SU-DHL-6 (cell line): ENCODE measurements around the gene CANT1.

ENCODE experiments used
- H2AFZ ChIP-seq: fragments of 200-600 bp; sonication (generic); 2 replicates; pipeline ENCODE4 v1.6.1; 2014; ENCODE audit warnings: low read depth, mild to moderate bottlenecking, moderate library complexity, mixed read lengths, antibody characterized with exemption, low read length; ENCODE audit not compliant: severe bottlenecking
- H3F3A ChIP-seq: fragments of 200-600 bp; shearing (Covaris generic); 2 replicates; pipeline ENCODE4 v1.6.0; 2016; ENCODE audit warnings: antibody characterized with exemption, mild to moderate bottlenecking; ENCODE audit not compliant: insufficient read depth
- H3K27ac ChIP-seq: fragments of 200-600 bp; sonication (generic); 2 replicates; pipeline ENCODE4 v1.5.1; 2016; ENCODE audit warnings: low read depth, mild to moderate bottlenecking, low read length, moderate library complexity, mixed read lengths
- H3K27me3 ChIP-seq: fragments of 200-600 bp; sonication (generic), shearing (Covaris generic); 2 replicates; pipeline ENCODE4 v1.6.0; 2014; ENCODE audit warnings: mild to moderate bottlenecking, low read length
- H3K36me3 ChIP-seq: fragments of 200-600 bp; sonication (generic); 2 replicates; pipeline ENCODE4 v1.6.1; 2014; ENCODE audit warnings: mild to moderate bottlenecking, low read length, mixed read lengths
- H3K4me2 ChIP-seq: fragments of 300-600, 200-600 bp; shearing (Covaris generic), sonication (generic); 2 replicates; pipeline ENCODE4 v1.6.0; 2014; ENCODE audit warnings: low read length, low read depth, mild to moderate bottlenecking; ENCODE audit not compliant: poor library complexity, severe bottlenecking
- H3K4me3 ChIP-seq: fragments of 200-600 bp; sonication (generic); 2 replicates; pipeline ENCODE4 v1.5.1; 2014; ENCODE audit warnings: antibody characterized with exemption, low read length, mild to moderate bottlenecking, mixed read lengths; ENCODE audit not compliant: insufficient read depth, poor library complexity, severe bottlenecking
- H3K79me2 ChIP-seq: fragments of 200-600 bp; sonication (generic); 2 replicates; pipeline ENCODE4 v1.6.1; 2014; ENCODE audit warnings: mild to moderate bottlenecking, low read length, moderate library complexity; ENCODE audit not compliant: insufficient read depth
- H3K9ac ChIP-seq: fragments of 200-600 bp; sonication (generic); 2 replicates; pipeline ENCODE4 v1.7.0; 2014; ENCODE audit warnings: mild to moderate bottlenecking, low read length
- H3K9me2 ChIP-seq: fragments of 200-600 bp; sonication (generic); replicated peaks from 2 replicates; pipeline ENCODE4 v1.6.1; 2014; ENCODE audit warnings: low read length; ENCODE audit not compliant: insufficient read depth
- H3K9me3 ChIP-seq: fragments of 200-600 bp; sonication (generic); 2 replicates; pipeline ENCODE4 v1.6.1; 2014; ENCODE audit warnings: low read length, mixed read lengths; ENCODE audit not compliant: insufficient read depth
- H4K20me1 ChIP-seq: fragments of 200-600 bp; sonication (generic); 2 replicates; pipeline ENCODE4 v1.6.1; 2014; ENCODE audit warnings: low read depth, mild to moderate bottlenecking, antibody characterized with exemption, low read length, moderate library complexity, mixed read lengths
- EZH2phosphoT487 ChIP-seq: fragments of 200-600 bp; sonication (generic), shearing (Covaris generic); conservative IDR thresholded peaks from 2 replicates; pipeline ENCODE4 v1.6.1; 2018; ENCODE audit warnings: mild to moderate bottlenecking, antibody characterized with exemption, low read length, moderate library complexity, mixed read lengths
- TF ChIP-seq, protein P1 (sequence below): fragments of 200-600 bp; sonication (generic); IDR thresholded peaks from one replicate; pipeline ENCODE4 v1.5.1; 2017; ENCODE audit warnings: antibody characterized with exemption, mild to moderate bottlenecking, low read length, moderate library complexity; ENCODE audit not compliant: insufficient read depth, poor library complexity, severe bottlenecking

The CANT1 gene

DNA sequence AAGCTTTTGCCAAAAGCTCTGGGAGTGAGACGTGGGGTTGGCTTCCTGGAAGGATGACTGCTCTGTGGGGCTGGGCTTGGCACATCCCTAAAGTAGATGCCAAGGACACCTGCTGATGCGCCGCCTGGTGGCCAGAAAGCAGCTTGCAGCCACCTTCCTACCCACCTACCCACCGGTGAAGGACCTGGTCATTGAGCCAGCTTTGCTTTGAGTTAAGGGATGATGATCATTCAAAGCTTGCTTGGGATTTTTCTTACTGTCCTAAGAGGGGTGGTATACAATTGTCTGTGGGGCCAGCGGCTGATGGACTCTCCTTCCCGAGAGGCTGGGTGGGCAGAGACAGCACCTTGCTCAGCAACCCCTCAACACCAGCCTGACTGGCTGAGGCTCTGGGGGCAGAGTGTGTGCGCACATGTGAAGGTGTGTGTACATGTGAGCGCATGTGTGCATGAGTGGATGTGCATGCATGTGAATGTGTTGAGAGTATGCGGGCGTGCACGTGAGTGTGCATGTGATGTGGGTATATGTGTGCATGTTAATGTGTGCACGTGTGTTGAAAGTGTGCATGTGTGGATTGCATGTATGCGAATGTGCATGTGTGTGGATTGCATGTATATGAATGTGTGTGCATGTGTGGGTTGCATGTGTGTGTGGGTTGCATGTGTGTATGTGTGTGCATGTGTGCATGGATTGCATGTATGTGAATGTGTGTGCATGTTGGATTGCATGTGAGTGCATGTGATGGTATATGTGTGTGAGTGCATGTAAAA is 33.0 kb upstream of the CANT1 start:
- no peaks in the 10 kb centered on the region for H3F3A ChIP-seq
- H3K9me3 ChIP-seq: no peaks in the 10 kb centered on the region
- no peak overlapping the region for H3K4me2 ChIP-seq
- no peaks in the 10 kb centered on the region for H3K27me3 ChIP-seq
- no peak overlapping the region for H3K9ac ChIP-seq
- H3K4me3 ChIP-seq: no peak overlapping the region
- H4K20me1 ChIP-seq: no peaks in the 10 kb centered on the region
- no peak overlapping the region for H3K27ac ChIP-seq
- H3K79me2 ChIP-seq: no peaks in the 10 kb centered on the region
- TF ChIP-seq, protein P1, sequence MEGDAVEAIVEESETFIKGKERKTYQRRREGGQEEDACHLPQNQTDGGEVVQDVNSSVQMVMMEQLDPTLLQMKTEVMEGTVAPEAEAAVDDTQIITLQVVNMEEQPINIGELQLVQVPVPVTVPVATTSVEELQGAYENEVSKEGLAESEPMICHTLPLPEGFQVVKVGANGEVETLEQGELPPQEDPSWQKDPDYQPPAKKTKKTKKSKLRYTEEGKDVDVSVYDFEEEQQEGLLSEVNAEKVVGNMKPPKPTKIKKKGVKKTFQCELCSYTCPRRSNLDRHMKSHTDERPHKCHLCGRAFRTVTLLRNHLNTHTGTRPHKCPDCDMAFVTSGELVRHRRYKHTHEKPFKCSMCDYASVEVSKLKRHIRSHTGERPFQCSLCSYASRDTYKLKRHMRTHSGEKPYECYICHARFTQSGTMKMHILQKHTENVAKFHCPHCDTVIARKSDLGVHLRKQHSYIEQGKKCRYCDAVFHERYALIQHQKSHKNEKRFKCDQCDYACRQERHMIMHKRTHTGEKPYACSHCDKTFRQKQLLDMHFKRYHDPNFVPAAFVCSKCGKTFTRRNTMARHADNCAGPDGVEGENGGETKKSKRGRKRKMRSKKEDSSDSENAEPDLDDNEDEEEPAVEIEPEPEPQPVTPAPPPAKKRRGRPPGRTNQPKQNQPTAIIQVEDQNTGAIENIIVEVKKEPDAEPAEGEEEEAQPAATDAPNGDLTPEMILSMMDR: peak; percentile 25
- no peak for TF ChIP-seq EZH2phosphoT487
- H3K9me2 ChIP-seq: no peaks in the 10 kb centered on the region
- H2AFZ ChIP-seq: no peak overlapping the region
- H3K36me3 ChIP-seq: no peaks in the 10 kb centered on the region

DNA sequence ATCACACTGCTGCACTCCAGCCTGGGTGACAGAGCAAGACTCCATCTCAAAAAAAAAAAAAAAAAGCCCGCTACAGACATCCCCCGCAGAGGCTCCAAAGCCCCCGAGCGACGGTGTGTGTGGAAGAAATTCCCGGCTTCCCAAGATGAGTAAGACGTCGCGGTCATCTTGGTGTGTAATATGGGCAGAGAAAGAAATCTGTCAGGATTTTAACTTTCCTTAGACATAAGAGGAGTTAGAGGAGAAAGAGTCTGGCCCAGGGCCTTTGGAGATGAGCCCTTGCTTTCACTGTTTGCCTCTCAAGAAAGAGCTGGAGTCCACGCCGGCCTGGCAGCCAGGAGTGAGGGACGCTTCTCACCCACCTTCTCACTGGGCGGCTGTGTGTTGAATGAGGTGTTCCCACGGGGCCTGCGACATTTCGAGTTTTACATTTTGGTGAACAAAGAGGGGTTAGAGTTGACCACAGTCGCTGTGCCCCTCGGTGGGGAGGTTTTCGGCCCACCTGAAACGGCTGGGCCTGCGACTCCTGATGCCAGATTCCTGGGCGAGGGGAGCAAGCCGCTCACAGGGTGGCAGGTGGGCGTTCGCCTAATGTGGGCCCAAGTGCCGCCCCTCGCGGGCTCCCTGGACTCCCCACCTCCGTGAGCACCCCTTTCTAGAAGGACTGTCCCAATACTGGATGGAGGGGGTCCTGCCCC is 32.3 kb upstream of the CANT1 start:
- Histone ChIP-seq H3K9me2 (no peaks in the 10 kb centered on the region), H3K27me3 (no peaks in the 10 kb centered on the region)

DNA sequence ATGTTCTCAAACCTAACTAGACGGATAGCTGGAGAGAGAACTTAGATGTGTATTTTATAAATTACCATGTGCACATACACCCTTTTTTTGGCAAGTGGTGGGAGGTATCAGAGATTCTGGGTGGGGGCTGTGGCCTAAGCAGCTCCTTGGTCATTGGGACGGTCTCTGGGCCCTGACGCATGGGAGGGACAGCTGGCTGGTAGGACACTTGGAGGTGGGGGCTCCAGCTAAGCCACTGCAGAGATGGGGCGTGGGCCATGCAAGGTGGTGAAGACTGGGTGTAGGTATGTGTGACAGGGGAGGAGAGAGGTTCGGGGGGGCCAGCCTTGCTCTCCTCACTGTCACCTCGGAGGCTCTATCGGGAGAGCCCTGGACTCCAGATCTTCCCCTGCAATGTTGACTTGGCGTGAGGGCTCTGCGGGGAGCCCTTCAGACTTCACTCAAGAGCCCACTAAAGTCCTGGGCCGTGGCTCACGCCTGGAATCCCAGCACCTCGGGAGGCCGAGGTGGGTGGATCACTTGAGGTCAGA is 31.5 kb upstream of the CANT1 start:
- H3K27me3 ChIP-seq: no peaks in the 10 kb centered on the region
- H2AFZ ChIP-seq: no peak overlapping the region
- no peaks in the 10 kb centered on the region for H3K79me2 ChIP-seq
- TF ChIP-seq, protein P1: no peak
- no peak for TF ChIP-seq EZH2phosphoT487
- H3K9me2 ChIP-seq: no peaks in the 10 kb centered on the region
- H3K36me3 ChIP-seq: no peaks in the 10 kb centered on the region
- no peak overlapping the region for H3K4me3 ChIP-seq
- no peak overlapping the region for H3K27ac ChIP-seq
- H3K4me2 ChIP-seq: no peak overlapping the region
- no peaks in the 10 kb centered on the region for H4K20me1 ChIP-seq
- H3K9me3 ChIP-seq: no peaks in the 10 kb centered on the region
- H3F3A ChIP-seq: no peaks in the 10 kb centered on the region
- no peak overlapping the region for H3K9ac ChIP-seq

More for the DNA sequence above, 32.3 kb upstream of the CANT1 start:
- no peaks in the 10 kb centered on the region for H3K36me3 ChIP-seq
- H3K9ac ChIP-seq: no peak overlapping the region
- H3K4me3 ChIP-seq: no peak overlapping the region
- no peak overlapping the region for H2AFZ ChIP-seq
- H3K27ac ChIP-seq: no peak overlapping the region
- no peaks in the 10 kb centered on the region for H3K79me2 ChIP-seq
- TF ChIP-seq, protein P1: no peak
- no peak for TF ChIP-seq EZH2phosphoT487
- no peaks in the 10 kb centered on the region for H3F3A ChIP-seq
- H3K9me3 ChIP-seq: no peaks in the 10 kb centered on the region
- no peak overlapping the region for H3K4me2 ChIP-seq
- H4K20me1 ChIP-seq: no peaks in the 10 kb centered on the region
